ENCODE results near the gene WWOX. TPM values are rescaled to one million over a fixed set of nuclear protein-coding genes. Genes with fewer than 3 reads are reported as not detected.

Gene WWOX
- total RNA-seq, 1 donor from 2014 or later: 28.2 TPM

GRCh38 chr16:78821335-78821734 is 721.9 kb downstream of the WWOX start:
- DNase-seq (ENCODE audit: extremely low spot score, unreplicated experiment): no peak
- no peak overlapping the region for H3K27ac Mint-ChIP-seq
- H3K27me3 Mint-ChIP-seq: no peaks in the 10 kb centered on the region
- peaks cover 13% of the 10 kb centered on the region for H3K4me1 Mint-ChIP-seq (ENCODE audit: unreplicated experiment)
- H3K9me3 Mint-ChIP-seq: peaks cover 6% of the 10 kb centered on the region
- H3K4me3 Mint-ChIP-seq: no peak overlapping the region
- H3K36me3 Mint-ChIP-seq: peaks cover 4% of the 10 kb centered on the region
- TF ChIP-seq, protein P1, sequence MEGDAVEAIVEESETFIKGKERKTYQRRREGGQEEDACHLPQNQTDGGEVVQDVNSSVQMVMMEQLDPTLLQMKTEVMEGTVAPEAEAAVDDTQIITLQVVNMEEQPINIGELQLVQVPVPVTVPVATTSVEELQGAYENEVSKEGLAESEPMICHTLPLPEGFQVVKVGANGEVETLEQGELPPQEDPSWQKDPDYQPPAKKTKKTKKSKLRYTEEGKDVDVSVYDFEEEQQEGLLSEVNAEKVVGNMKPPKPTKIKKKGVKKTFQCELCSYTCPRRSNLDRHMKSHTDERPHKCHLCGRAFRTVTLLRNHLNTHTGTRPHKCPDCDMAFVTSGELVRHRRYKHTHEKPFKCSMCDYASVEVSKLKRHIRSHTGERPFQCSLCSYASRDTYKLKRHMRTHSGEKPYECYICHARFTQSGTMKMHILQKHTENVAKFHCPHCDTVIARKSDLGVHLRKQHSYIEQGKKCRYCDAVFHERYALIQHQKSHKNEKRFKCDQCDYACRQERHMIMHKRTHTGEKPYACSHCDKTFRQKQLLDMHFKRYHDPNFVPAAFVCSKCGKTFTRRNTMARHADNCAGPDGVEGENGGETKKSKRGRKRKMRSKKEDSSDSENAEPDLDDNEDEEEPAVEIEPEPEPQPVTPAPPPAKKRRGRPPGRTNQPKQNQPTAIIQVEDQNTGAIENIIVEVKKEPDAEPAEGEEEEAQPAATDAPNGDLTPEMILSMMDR (conservative IDR thresholded peaks at IDR 0.05): no peak

- H3K27me3 Mint-ChIP-seq: no peaks in the 10 kb centered on the region
- H3K4me3 Mint-ChIP-seq: no peak overlapping the region
- H3K36me3 Mint-ChIP-seq: peaks cover 4% of the 10 kb centered on the region
- no peak overlapping the region for H3K27ac Mint-ChIP-seq
- TF ChIP-seq, protein P1 (conservative IDR thresholded peaks at IDR 0.05): no peak
- H3K4me1 Mint-ChIP-seq (ENCODE audit: unreplicated experiment): peaks cover 9% of the 10 kb centered on the region
- no peak for DNase-seq (ENCODE audit: extremely low spot score, unreplicated experiment)
- H3K9me3 Mint-ChIP-seq: peaks cover 6% of the 10 kb centered on the region
These were observed 723.1 kb downstream of the WWOX start for GRCh38 chr16:78822509-78822908.

- Mint-ChIP-seq H3K27me3 (no peaks in the 10 kb centered on the region), H3K4me1 (ENCODE audit: unreplicated experiment) (peaks cover 9% of the 10 kb centered on the region), H3K27ac (no peak overlapping the region), H3K9me3 (peaks cover 6% of the 10 kb centered on the region), H3K4me3 (no peak overlapping the region), H3K36me3 (peaks cover 4% of the 10 kb centered on the region)
- DNase-seq (ENCODE audit: extremely low spot score, unreplicated experiment): no peak
- TF ChIP-seq, protein P1 (conservative IDR thresholded peaks at IDR 0.05): no peak
These were observed 723.6 kb downstream of the WWOX start for GRCh38 chr16:78823027-78823426.

- no peak for DNase-seq (ENCODE audit: extremely low spot score, unreplicated experiment)
- TF ChIP-seq, protein P1 (conservative IDR thresholded peaks at IDR 0.05): no peak
- Mint-ChIP-seq H3K9me3 (peaks cover 4% of the 10 kb centered on the region), H3K4me3 (no peak overlapping the region), H3K36me3 (peaks cover 3% of the 10 kb centered on the region), H3K27ac (no peak overlapping the region), H3K27me3 (peaks cover 2% of the 10 kb centered on the region), H3K4me1 (ENCODE audit: unreplicated experiment) (peaks cover 8% of the 10 kb centered on the region)
These were observed 729.8 kb downstream of the WWOX start for GRCh38 chr16:78829280-78829679.

DNA sequence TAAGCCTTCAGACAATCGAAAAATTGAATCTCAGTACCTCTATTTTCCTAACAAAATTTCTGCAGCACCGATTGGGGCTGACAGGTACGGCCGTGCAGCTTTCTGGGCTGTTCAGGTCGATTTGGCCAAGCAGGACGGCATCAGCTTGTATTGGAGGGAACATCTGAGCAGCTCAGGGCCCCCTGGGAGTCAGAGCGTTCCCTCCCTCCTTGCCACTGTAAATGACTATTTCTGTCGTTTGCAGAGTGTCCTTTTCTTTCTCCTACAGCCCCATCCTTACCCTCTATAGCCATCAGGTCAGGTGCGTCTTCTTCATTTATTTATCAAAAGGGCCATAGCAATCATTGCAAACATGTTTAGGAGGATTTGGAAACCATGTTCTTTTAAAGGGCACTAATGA is 731.1 kb downstream of the WWOX start:
- Mint-ChIP-seq H3K9me3 (no peaks in the 10 kb centered on the region), H3K27ac (no peak overlapping the region), H3K36me3 (no peaks in the 10 kb centered on the region), H3K27me3 (peaks cover 2% of the 10 kb centered on the region), H3K4me3 (no peak overlapping the region), H3K4me1 (ENCODE audit: unreplicated experiment) (peaks cover 8% of the 10 kb centered on the region)
- no peak for DNase-seq (ENCODE audit: extremely low spot score, unreplicated experiment)
- TF ChIP-seq, protein P1 (conservative IDR thresholded peaks at IDR 0.05): no peak

DNA sequence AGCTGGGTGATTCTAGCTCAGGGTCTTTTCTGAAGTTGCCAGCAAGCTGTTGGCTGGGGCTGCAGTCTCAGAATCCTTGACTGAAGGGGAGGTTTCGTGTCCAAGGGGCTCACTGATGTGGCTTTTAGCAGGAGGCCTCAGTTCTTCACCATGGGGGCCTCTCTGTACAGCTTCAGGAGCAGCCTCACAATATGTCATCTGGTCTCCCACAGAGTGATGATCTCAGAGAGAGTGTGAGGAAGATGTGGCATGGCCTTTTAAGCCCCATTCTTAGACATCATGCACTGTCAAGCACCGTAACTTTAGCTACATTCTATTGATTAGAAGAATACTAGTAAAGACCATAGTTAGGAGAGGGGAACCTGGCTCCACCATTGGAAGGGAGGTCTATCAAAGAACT is 732.6 kb downstream of the WWOX start:
- Mint-ChIP-seq H3K9me3 (no peaks in the 10 kb centered on the region), H3K36me3 (no peaks in the 10 kb centered on the region), H3K27me3 (peaks cover 2% of the 10 kb centered on the region), H3K4me1 (ENCODE audit: unreplicated experiment) (peaks cover 8% of the 10 kb centered on the region), H3K27ac (no peak overlapping the region), H3K4me3 (no peak overlapping the region)
- TF ChIP-seq, protein P1 (conservative IDR thresholded peaks at IDR 0.05): no peak
- DNase-seq (ENCODE audit: extremely low spot score, unreplicated experiment): no peak
